Nephron (organoid): Measurements from ENCODE around the gene EID3.

Experiments
- H3K27ac Mint-ChIP-seq, 3 experiments: 2 replicates each; pipeline ENCODE4 v1.8.0; 2020; ENCODE audit warnings: mixed read lengths in 3 of 3, mild to moderate bottlenecking in 2 of 3, moderate library complexity in 1 of 3
- H3K27me3 Mint-ChIP-seq: 2 replicates; pipeline ENCODE4 v1.8.0; 2021; ENCODE audit warnings: low read depth, mild to moderate bottlenecking, moderate library complexity, mixed read lengths
- H3K36me3 Mint-ChIP-seq: 2 replicates; pipeline ENCODE4 v1.8.0; 2020; ENCODE audit warnings: low read depth, mixed read lengths
- H3K4me1 Mint-ChIP-seq: 2 replicates; pipeline ENCODE4 v1.8.0; 2020; ENCODE audit warnings: mixed read lengths
- H3K4me3 Mint-ChIP-seq, 3 experiments: 2 replicates each; pipeline ENCODE4 v1.8.0; 2020; ENCODE audit warnings: mild to moderate bottlenecking in 3 of 3, mixed read lengths in 3 of 3, moderate library complexity in 2 of 3
- H3K9me3 Mint-ChIP-seq: 2 replicates; pipeline ENCODE4 v1.8.0; 2020; ENCODE audit warnings: mixed read lengths
- TF ChIP-seq, protein P1 (sequence below), 3 experiments: fragments of 200-600 bp; sonication (generic); IDR thresholded peaks; one replicate each; pipeline ENCODE4 v1.5.0; 2021; ENCODE audit warnings: antibody characterized with exemption in 3 of 3; ENCODE audit not compliant: unreplicated experiment in 3 of 3

Gene EID3

GRCh38 chr12:104272938-104273337 is 30.6 kb upstream of the EID3 start:
- H3K27ac Mint-ChIP-seq: no peak overlapping the region
- H3K36me3 Mint-ChIP-seq: no peaks in the 10 kb centered on the region
- no peak overlapping the region for H3K4me3 Mint-ChIP-seq
- peaks cover 3% of the 10 kb centered on the region for H3K9me3 Mint-ChIP-seq
- H3K27me3 Mint-ChIP-seq: peaks cover 3% of the 10 kb centered on the region
- TF ChIP-seq, protein P1, sequence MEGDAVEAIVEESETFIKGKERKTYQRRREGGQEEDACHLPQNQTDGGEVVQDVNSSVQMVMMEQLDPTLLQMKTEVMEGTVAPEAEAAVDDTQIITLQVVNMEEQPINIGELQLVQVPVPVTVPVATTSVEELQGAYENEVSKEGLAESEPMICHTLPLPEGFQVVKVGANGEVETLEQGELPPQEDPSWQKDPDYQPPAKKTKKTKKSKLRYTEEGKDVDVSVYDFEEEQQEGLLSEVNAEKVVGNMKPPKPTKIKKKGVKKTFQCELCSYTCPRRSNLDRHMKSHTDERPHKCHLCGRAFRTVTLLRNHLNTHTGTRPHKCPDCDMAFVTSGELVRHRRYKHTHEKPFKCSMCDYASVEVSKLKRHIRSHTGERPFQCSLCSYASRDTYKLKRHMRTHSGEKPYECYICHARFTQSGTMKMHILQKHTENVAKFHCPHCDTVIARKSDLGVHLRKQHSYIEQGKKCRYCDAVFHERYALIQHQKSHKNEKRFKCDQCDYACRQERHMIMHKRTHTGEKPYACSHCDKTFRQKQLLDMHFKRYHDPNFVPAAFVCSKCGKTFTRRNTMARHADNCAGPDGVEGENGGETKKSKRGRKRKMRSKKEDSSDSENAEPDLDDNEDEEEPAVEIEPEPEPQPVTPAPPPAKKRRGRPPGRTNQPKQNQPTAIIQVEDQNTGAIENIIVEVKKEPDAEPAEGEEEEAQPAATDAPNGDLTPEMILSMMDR (IDR thresholded peaks at IDR 0.05; ENCODE audit: unreplicated experiment in 3 of 3): no peak
- no peaks in the 10 kb centered on the region for H3K4me1 Mint-ChIP-seq

GRCh38 chr12:104273503-104273902 is 30.0 kb upstream of the EID3 start:
- TF ChIP-seq, protein P1 (IDR thresholded peaks at IDR 0.05; ENCODE audit: unreplicated experiment in 3 of 3): no peak
- Mint-ChIP-seq H3K4me3 (no peak overlapping the region), H3K4me1 (no peaks in the 10 kb centered on the region), H3K9me3 (peaks cover 3% of the 10 kb centered on the region), H3K27ac (no peak overlapping the region), H3K36me3 (no peaks in the 10 kb centered on the region), H3K27me3 (peaks cover 3% of the 10 kb centered on the region)

DNA sequence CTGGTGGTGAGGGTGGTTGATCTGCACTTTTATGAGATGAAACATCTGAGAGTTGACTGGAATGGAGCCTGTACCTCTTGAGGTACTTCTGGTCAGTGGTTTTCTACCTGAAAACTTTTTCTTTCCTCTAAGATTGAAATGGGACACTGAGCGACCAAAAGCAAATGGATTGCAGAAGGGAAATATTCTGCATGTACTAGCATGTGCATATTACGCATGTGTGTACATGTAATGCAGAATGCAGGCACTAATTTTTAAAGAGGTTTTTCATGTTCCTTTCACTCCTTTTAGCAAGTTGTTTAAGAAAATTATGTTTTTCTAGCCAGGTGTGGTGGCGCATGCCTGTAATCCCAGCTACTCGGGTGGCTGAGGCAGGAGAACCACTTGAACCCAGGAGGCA is 28.7 kb upstream of the EID3 start:
- H3K27ac Mint-ChIP-seq: no peak overlapping the region
- no peaks in the 10 kb centered on the region for H3K27me3 Mint-ChIP-seq
- H3K4me1 Mint-ChIP-seq: no peaks in the 10 kb centered on the region
- H3K36me3 Mint-ChIP-seq: no peaks in the 10 kb centered on the region
- no peak overlapping the region for H3K4me3 Mint-ChIP-seq
- peaks cover 3% of the 10 kb centered on the region for H3K9me3 Mint-ChIP-seq
- TF ChIP-seq, protein P1 (IDR thresholded peaks at IDR 0.05; ENCODE audit: unreplicated experiment in 3 of 3): no peak

DNA sequence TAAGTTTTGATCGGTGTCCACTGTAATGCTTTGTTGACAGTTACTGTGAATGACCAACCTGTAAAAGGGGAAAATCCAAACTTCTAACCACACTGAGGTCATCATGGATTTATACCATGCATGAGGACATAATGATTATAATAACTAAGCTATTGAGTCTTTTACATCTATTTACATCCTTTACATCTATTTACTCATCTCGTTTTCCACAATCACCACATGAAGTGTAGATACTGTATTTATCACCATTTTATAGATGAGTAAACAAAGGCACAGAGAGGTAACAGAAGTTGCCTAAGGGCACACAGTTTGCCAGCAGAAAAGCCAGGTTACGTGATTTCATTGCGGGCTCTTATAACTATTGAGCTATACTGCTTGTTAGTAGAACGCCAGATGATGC is 27.9 kb upstream of the EID3 start:
- peaks cover 6% of the 10 kb centered on the region for H3K9me3 Mint-ChIP-seq
- H3K27ac Mint-ChIP-seq: peak overlapping the region in 1 of 3 experiments; percentile 67
- no peaks in the 10 kb centered on the region for H3K36me3 Mint-ChIP-seq
- H3K4me1 Mint-ChIP-seq: no peaks in the 10 kb centered on the region
- H3K27me3 Mint-ChIP-seq: no peaks in the 10 kb centered on the region
- H3K4me3 Mint-ChIP-seq: no peak overlapping the region
- TF ChIP-seq, protein P1 (IDR thresholded peaks at IDR 0.05; ENCODE audit: unreplicated experiment in 3 of 3): no peak

DNA sequence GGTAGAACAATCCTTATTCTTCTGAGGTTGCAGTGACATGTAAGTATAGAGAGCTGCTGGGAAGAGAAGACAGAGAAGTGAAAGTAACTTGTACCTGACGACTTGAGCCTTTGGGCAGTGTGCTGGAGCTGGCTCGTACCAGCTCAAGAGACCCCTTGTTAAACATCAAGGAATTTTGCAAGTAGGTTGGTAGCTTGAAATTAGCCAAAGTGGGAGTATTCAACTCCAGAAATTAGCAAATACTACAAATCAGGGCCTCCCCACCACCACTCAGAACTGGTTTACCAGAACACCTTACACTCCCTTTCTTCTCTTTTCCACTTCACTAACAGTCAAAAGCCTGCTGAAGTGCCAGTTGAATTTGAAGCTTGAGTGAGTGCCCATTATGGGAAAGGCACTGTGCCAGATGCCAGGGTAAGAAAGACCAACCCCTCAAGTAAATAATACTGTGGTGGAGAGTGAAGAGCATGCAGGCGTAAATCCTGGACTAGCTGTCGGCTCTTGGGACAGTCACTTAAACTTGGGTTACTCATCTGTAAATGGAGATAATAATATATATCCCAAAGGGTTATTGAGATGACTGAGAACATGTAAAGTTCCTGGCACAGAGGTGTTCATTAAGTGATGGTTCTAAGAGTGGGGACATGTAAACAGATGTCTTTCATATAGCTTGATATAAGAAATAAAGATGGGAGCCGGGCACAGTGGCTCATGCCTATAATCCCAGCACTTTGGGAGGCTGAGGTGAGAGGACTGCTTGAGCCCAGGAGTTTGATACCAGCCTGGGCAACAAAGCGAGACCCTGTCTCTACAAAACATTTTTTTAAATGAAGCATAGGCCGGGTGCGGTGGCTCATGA is 27.0 kb upstream of the EID3 start:
- no peaks in the 10 kb centered on the region for H3K27me3 Mint-ChIP-seq
- H3K27ac Mint-ChIP-seq: peak overlapping the region in 2 of 3 experiments; percentile 32 to 67
- H3K4me3 Mint-ChIP-seq: no peak overlapping the region
- no peaks in the 10 kb centered on the region for H3K36me3 Mint-ChIP-seq
- TF ChIP-seq, protein P1 (IDR thresholded peaks at IDR 0.05; ENCODE audit: unreplicated experiment in 3 of 3): no peak
- no peaks in the 10 kb centered on the region for H3K4me1 Mint-ChIP-seq
- peaks cover 6% of the 10 kb centered on the region for H3K9me3 Mint-ChIP-seq

- H3K4me1 Mint-ChIP-seq: no peaks in the 10 kb centered on the region
- H3K27ac Mint-ChIP-seq: no peak overlapping the region
These were observed 24.4 kb upstream of the EID3 start for GRCh38 chr12:104279164-104279563.

More at GRCh38 chr12:104279164-104279563, 24.4 kb upstream of the EID3 start:
- H3K27me3 Mint-ChIP-seq: no peaks in the 10 kb centered on the region
- H3K4me3 Mint-ChIP-seq: no peak overlapping the region
- no peaks in the 10 kb centered on the region for H3K36me3 Mint-ChIP-seq
- H3K9me3 Mint-ChIP-seq: peaks cover 3% of the 10 kb centered on the region
- TF ChIP-seq, protein P1 (IDR thresholded peaks at IDR 0.05; ENCODE audit: unreplicated experiment in 3 of 3): no peak
